HG02759 (cell line): ENCODE data around the gene SESN2.

Experiments used
- ATAC-seq: cut with Tn5 transposase; IDR thresholded peaks from one replicate; pipeline ENCODE4 v1.9.1; 2021; ENCODE audit warnings: mild to moderate bottlenecking, moderate library complexity; ENCODE audit not compliant: unreplicated experiment

Gene SESN2

GRCh38 chr1:28282426-28283407 is 23.4 kb downstream of the SESN2 start:
- no peak for ATAC-seq

GRCh38 chr1:28286111-28286510 is 26.8 kb downstream of the SESN2 start:
- no peak for ATAC-seq

- ATAC-seq, result no peak
These were observed 29.2 kb downstream of the SESN2 start for GRCh38 chr1:28288487-28288886.

DNA sequence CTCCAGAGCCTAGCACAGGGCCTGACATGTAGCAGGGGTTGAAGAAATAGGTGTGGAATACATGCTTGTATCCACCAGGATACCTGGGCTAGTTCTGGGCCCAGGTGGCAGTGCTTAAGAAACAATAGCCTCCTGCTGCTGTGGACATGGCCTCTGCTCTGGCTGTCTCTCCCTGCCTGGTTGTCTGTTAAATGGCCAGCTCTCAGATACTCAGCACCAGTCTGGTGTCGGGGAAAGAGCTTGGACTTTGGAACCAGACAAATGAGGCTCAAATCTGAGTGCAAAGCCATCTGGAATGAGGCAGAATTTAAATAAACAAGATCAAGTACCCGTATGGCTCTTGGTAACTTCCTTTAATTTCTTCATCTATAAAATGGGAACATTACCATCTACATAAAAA is 31.5 kb downstream of the SESN2 start:
- ATAC-seq, result no peak

- ATAC-seq, result no peak
These were observed 32.4 kb downstream of the SESN2 start for GRCh38 chr1:28291711-28292110.

DNA sequence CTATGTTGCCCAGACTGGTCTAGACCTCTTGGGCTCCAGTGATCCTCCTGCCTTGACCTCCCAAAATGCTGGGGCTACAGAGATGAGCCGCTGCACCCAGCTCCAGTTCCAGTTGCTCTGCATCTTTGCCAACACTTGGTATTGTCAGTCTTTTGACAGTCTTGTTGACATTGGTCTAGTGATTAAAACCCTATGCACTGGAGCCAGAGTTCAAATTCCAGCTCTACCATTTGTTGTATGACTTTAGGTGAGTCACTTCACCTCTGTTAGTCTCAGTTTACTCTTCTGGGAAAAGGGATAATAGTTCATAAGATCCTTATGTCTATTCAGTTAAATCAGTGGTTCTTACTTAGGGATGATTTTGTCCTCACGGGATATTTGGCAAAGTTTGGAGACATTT is 36.6 kb downstream of the SESN2 start:
- no peak for ATAC-seq

- no peak for ATAC-seq
These were observed 37.3 kb downstream of the SESN2 start for GRCh38 chr1:28296401-28297261.

GRCh38 chr1:28297826-28298225 is 38.5 kb downstream of the SESN2 start:
- peak; percentile 57 for ATAC-seq

DNA sequence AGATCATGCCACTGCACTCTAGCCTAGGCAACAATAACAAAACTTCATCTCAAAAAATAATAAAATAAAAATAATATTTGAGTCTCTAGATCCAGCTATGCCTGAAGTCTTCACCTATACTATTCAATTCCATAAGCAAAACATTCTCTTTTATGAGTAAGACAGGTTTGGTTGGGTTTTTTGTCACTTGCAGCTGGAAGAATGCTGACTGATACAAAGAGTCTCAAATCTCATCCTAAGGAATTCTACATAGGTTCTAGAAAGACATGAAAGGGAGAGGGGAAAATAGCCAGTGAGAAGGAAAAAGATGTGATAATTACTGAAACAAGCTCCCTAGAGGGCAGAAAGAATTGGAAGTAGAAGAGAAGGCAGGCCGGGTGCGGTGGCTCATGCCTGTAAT is 39.1 kb downstream of the SESN2 start:
- no peak for ATAC-seq

GRCh38 chr1:28301368-28302174 is 42.3 kb downstream of the SESN2 start:
- no peak for ATAC-seq

DNA sequence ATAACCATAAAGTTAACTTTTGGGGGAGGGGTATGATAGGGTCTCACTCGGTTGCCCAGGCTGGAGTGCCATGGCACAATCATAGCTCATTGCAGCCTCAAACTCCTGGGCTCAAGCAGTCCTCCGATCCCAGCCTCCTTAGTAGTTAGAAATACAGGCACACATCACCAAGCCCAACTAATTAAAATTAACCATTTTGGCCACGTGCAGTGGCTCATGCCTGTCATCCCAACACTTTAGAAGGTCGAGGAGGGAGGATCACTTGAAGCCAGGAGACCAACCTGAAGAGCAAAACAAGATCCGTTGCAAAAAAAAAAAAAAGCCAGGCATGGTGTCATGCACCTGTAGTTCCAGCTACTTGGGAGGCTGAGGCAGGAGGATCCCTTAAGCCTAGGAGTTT is 42.9 kb downstream of the SESN2 start:
- ATAC-seq, result no peak

DNA sequence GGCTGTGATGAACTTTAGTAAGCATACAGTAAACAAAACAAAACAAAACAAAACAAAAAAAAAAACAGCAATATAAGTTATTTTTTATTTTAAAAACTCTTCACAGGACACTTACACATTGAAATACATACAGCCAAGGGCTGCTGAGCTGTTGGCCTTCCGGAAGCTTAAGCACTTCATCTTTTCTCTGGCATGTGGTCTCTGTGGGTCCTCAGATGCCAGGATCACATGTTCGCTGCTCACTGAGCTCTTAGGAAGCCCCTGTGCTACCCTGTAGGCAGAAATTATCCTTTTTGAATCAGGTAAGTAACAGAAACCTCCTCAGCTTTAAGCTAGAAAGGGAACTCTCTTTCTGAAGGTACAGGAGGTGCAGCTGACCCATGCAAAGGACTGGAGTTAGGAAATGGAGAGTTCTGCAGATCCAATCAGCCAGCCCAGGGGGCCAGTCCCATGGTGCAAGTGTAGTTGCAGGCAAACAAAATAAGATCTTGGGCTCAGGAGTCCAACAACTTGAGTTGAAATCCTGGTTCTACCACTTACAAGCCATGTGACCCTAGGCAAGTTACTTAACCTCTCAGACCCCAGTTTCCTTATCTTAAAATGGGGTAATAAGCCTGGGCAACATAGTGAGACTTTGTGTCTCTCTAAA is 47.1 kb downstream of the SESN2 start:
- ATAC-seq, result no peak

DNA sequence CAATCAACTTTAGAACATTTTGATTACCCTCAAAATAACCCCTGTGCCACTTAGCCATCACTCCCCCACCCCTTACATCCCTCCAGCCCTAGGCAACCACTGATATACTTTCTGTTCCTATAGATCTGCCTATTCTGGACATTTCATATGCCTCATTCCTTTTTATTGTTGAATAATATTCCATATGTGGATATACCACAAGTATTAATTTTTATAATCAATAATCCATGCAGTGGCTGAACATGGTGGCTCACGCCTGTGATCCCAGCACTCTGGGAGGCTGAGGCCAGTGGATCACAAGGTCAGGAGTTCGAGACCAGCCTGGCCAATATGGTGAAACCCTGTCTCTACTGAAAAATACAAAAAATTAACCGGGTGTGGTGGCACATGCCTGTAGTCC is 49.4 kb downstream of the SESN2 start:
- no peak for ATAC-seq

GRCh38 chr1:28309702-28310101 is 50.4 kb downstream of the SESN2 start:
- ATAC-seq, result no peak

DNA sequence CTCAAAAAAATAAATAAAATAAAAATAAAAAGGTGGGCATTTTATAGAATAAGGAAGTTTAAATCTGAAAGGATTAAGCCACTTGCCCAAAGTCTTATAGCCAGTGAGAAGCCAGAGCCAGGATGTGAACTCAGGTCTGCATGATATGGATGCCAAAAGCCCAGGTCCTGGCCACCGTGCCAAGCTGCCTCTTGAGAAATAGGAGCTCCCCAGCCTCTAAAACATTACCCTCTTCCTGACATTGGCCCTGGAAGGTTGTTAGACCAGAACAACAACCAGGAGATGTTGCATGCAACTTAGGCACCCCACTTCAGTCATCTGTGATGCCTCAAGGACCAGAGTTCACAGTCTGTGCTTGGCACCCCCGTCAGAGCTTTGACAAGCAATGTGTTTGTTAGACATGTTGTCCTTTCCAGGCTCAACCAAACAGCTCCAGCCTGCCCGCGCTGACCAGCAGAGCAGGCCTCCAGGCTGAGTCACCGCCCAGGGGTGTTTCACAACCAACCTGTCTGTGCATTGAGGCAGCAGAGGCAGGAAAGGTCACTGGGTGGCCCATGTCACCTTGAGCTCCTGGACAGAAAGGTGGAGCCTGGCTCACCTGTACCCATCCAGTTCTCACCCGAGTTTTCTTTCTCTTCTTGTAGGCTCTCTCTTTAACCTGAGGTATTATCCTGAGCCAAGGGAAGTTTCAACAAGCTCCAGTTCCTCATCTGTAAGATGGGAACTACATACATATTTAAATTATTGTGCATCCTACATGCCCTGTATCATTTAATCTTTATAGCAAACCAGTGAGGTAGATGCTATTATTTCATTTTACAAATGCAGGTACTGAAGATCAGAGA is 54.6 kb downstream of the SESN2 start:
- no peak for ATAC-seq

DNA sequence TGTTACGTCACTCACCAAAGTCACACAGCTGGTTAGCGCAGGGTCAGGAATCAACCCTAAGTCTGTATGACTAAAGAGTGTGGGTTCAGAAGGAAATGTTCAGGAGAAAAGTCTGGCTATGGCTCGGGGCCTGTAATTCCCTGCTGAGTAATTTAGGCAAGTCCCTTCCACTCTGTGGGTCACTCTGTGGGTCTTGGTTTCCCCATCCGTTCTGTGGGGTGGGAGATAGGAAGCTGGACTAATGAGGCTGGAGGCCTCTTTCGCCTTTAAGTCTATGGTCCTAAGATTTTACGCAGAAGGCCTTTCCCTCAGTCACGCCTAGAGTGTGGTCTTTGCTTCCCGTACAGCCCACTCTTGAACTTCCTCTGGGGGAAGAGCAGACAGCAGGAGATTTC is 55.2 kb downstream of the SESN2 start:
- no peak for ATAC-seq

GRCh38 chr1:28317014-28317413 is 57.7 kb downstream of the SESN2 start:
- no peak for ATAC-seq

DNA sequence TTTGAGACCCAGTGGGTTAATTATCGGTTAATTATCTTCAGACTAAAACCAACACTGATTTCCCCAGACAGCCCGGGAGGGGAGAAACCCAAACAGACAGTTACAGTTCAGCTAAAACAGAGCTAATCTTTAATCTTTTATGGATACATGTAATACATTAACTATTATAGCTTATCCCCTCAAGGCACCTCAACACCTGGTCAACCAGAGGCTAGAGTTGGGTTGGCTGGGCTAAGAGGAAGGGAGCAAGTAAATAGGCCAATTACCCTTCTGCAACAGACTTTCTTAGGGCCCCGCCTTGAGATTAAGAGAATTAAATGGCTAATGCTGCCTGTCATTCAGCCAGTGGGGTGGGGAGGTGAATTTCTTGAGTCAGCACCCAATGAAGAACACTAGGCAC is 62.9 kb downstream of the SESN2 start:
- no peak for ATAC-seq

GRCh38 chr1:28323720-28324119 is 64.4 kb downstream of the SESN2 start:
- ATAC-seq, result no peak

GRCh38 chr1:28326515-28326914 is 67.2 kb downstream of the SESN2 start:
- ATAC-seq, result no peak
